ENCODE measurements around the gene EVA1C. TPM values are rescaled to one million over a fixed set of nuclear protein-coding genes. Genes with fewer than 3 reads are reported as not detected.
A peak's percentile ranks its signal among the peaks of the same experiment; 100 is the strongest.
"Not testable (repeated sequence)": the region's sequence is repeated elsewhere in the genome, so short reads cannot be mapped to it uniquely, and the experiment has no call there.

EVA1C gene
- total RNA-seq, 1 experiment from 2014 or later = 0.98 TPM

- no peaks in the 10 kb centered on the region for H3K23me2 ChIP-seq (ENCODE audit: insufficient read length, low read depth, low read length, poor library complexity, severe bottlenecking)
- H2BK20ac ChIP-seq (ENCODE audit: low read depth, low read length, poor library complexity, severe bottlenecking) = no peak overlapping the region
- TF ChIP-seq, protein P1, sequence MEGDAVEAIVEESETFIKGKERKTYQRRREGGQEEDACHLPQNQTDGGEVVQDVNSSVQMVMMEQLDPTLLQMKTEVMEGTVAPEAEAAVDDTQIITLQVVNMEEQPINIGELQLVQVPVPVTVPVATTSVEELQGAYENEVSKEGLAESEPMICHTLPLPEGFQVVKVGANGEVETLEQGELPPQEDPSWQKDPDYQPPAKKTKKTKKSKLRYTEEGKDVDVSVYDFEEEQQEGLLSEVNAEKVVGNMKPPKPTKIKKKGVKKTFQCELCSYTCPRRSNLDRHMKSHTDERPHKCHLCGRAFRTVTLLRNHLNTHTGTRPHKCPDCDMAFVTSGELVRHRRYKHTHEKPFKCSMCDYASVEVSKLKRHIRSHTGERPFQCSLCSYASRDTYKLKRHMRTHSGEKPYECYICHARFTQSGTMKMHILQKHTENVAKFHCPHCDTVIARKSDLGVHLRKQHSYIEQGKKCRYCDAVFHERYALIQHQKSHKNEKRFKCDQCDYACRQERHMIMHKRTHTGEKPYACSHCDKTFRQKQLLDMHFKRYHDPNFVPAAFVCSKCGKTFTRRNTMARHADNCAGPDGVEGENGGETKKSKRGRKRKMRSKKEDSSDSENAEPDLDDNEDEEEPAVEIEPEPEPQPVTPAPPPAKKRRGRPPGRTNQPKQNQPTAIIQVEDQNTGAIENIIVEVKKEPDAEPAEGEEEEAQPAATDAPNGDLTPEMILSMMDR (conservative IDR thresholded peaks at IDR 0.05) = no peak
- no peak overlapping the region for H2AK5ac ChIP-seq (ENCODE audit: insufficient read length, low read length)
- H3K79me2 ChIP-seq (ENCODE audit: insufficient read depth, low read length) = no peaks in the 10 kb centered on the region
- no peak overlapping the region for H2AFZ ChIP-seq (ENCODE audit: low read length)
- 0 out of 2 replicates have a peak overlapping the region, but pooled peaks have one; percentile 7 for H3K14ac ChIP-seq (ENCODE audit: insufficient read depth, low read length)
- peak overlapping the region; percentile 29 for H2BK5ac ChIP-seq (ENCODE audit: insufficient read length, low read length)
- Mint-ChIP-seq H3K9me3 (no peaks in the 10 kb centered on the region), H3K36me3 (ENCODE audit: insufficient read depth in 1 of 3, low read depth in 3 of 3) (peaks cover 0 to 3% (median 0%) of the 10 kb centered on the region in 3 experiments; a peak in 2 of 7 replicates), H3K27ac (peak overlapping the region in 2 of 3 experiments; percentile 49 to 51; a peak in 3 of 7 replicates), H3K4me3 (no peak overlapping the region), H3K27me3 (ENCODE audit: low read depth) (no peaks in the 10 kb centered on the region), H3K4me1 (peaks cover 31 to 40% of the 10 kb centered on the region in 2 experiments)
- no peak overlapping the region for H2BK15ac ChIP-seq (ENCODE audit: low read depth, low read length)
- H3K23ac ChIP-seq (ENCODE audit: insufficient read length, low read depth, low read length) = no peak overlapping the region
- WGBS (ENCODE audit: extremely low coverage, insufficient read length, low lambda C conversion rate) = no CpG with 5 or more reads among the region's 14 CpGs
- no peak overlapping the region for H3K4me2 ChIP-seq (ENCODE audit: insufficient read depth, insufficient read length, low read length)
- H3K18ac ChIP-seq (ENCODE audit: insufficient read length, low read depth, low read length) = no peak overlapping the region
- no peaks in the 10 kb centered on the region for H3K79me1 ChIP-seq (ENCODE audit: insufficient read depth, low read depth, low read length, poor library complexity, severe bottlenecking)
- H3T11ph ChIP-seq (ENCODE audit: low read length) = no peak overlapping the region
- no peak overlapping the region for H4K8ac ChIP-seq (replicated peaks; ENCODE audit: insufficient read length, low read depth, low read length)
- H3K4ac ChIP-seq (ENCODE audit: low read depth, low read length) = no peak overlapping the region
- H4K91ac ChIP-seq (ENCODE audit: insufficient read length, low read depth, low read length) = no peak overlapping the region
- no peak for DNase-seq
- H2BK12ac ChIP-seq (ENCODE audit: insufficient read length, low read depth, low read length) = no peak overlapping the region
- H3K56ac ChIP-seq (ENCODE audit: insufficient read length, low read depth, low read length) = no peak overlapping the region
- H2BK120ac ChIP-seq (ENCODE audit: low read depth, low read length, poor library complexity, severe bottlenecking) = no peak overlapping the region
- H3K9me3 ChIP-seq (ENCODE audit: control insufficient read depth, low read depth, low read length) = no peaks in the 10 kb centered on the region
- no peak overlapping the region for H3K27ac ChIP-seq (ENCODE audit: insufficient read length, low read depth, low read length)
- H3K27me3 ChIP-seq (ENCODE audit: insufficient read depth, low read length) = no peaks in the 10 kb centered on the region
- no peaks in the 10 kb centered on the region for H4K20me1 ChIP-seq (ENCODE audit: control insufficient read depth, insufficient read depth, insufficient read length)
- H3K4me1 ChIP-seq (ENCODE audit: insufficient read depth, low read length) = peaks cover 16% of the 10 kb centered on the region
- H4K5ac ChIP-seq (ENCODE audit: insufficient read length, low read depth, low read length) = no peak overlapping the region
- no peak overlapping the region for H3K9ac ChIP-seq (ENCODE audit: extremely low read depth, insufficient read length, low read length)
Measured at GRCh38 chr21:32499249-32500055, 86.9 kb downstream of the EVA1C start.

GRCh38 chr21:32503641-32504040 is 91.1 kb downstream of the EVA1C start:
- not testable (repeated sequence) for H3K9me3 Mint-ChIP-seq; H4K20me1 ChIP-seq (ENCODE audit: control insufficient read depth, insufficient read depth, insufficient read length); H3K36me3 Mint-ChIP-seq (ENCODE audit: insufficient read depth in 1 of 3, low read depth in 3 of 3); H4K5ac ChIP-seq (ENCODE audit: insufficient read length, low read depth, low read length); H3K79me2 ChIP-seq (ENCODE audit: insufficient read depth, low read length); H2BK5ac ChIP-seq (ENCODE audit: insufficient read length, low read length); H4K91ac ChIP-seq (ENCODE audit: insufficient read length, low read depth, low read length); H3K79me1 ChIP-seq (ENCODE audit: insufficient read depth, low read depth, low read length, poor library complexity, severe bottlenecking); H2BK20ac ChIP-seq (ENCODE audit: low read depth, low read length, poor library complexity, severe bottlenecking); H3K14ac ChIP-seq (ENCODE audit: insufficient read depth, low read length); H3K4me2 ChIP-seq (ENCODE audit: insufficient read depth, insufficient read length, low read length); H3K4me1 ChIP-seq (ENCODE audit: insufficient read depth, low read length); H3K4me3 Mint-ChIP-seq; H3K18ac ChIP-seq (ENCODE audit: insufficient read length, low read depth, low read length); H3T11ph ChIP-seq (ENCODE audit: low read length); H3K23me2 ChIP-seq (ENCODE audit: insufficient read length, low read depth, low read length, poor library complexity, severe bottlenecking); H2AFZ ChIP-seq (ENCODE audit: low read length); H3K4ac ChIP-seq (ENCODE audit: low read depth, low read length); H3K56ac ChIP-seq (ENCODE audit: insufficient read length, low read depth, low read length); H3K27me3 Mint-ChIP-seq (ENCODE audit: low read depth); H3K27ac ChIP-seq (ENCODE audit: insufficient read length, low read depth, low read length); H2BK120ac ChIP-seq (ENCODE audit: low read depth, low read length, poor library complexity, severe bottlenecking); H3K27me3 ChIP-seq (ENCODE audit: insufficient read depth, low read length); H4K8ac ChIP-seq (replicated peaks; ENCODE audit: insufficient read length, low read depth, low read length); H2BK15ac ChIP-seq (ENCODE audit: low read depth, low read length); DNase-seq; H3K27ac Mint-ChIP-seq; H2AK5ac ChIP-seq (ENCODE audit: insufficient read length, low read length); H2BK12ac ChIP-seq (ENCODE audit: insufficient read length, low read depth, low read length); H3K23ac ChIP-seq (ENCODE audit: insufficient read length, low read depth, low read length); H3K9ac ChIP-seq (ENCODE audit: extremely low read depth, insufficient read length, low read length); H3K9me3 ChIP-seq (ENCODE audit: control insufficient read depth, low read depth, low read length)
- WGBS (ENCODE audit: extremely low coverage, insufficient read length, low lambda C conversion rate) = no CpG with 5 or more reads among the region's 7 CpGs
- peaks cover 23 to 24% of the 10 kb centered on the region in 2 experiments for H3K4me1 Mint-ChIP-seq
